ENCODE results near the gene ELAVL1. TPM values are rescaled to one million over a fixed set of nuclear protein-coding genes. Genes with fewer than 3 reads are reported as not detected.

Gene ELAVL1
- total RNA-seq, 6 experiments from 2014 or later: 25.3 to 33.6 (median 30.3) TPM

DNA sequence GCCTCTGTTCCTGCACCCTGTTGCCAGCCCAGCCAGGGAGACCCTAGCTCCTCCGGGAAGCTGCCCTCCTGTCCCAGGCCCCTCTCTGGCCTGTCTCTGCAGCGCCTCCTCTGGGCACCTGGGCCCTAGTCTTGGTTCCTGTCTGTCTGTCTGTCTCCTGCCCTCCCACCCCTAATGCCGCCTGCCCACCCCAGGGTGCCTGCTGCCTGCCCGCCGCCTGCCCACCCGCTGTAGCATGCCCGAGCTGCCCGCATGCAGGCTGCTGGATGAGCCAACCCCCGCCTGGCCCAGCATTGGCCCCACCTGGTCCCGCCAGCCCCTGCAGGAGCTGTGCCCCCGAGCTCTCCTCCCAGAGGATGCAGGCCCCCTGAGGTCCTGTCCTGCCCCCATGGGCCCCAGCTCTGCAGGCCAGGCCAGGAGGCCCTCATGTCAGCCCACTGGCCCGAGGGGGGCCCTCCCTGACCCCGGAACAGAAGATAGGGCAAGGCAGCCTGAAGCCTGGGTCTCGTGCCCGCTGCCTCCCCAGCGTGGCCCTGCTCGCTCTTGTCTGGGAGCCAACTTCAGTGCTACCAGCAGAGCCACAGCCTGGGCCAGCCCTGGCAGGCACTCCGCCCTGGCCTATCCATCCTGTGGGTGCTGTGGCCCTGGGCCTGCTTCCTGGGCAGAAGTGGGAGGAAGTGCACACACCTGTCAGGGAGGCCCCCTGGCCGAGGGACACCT lies 96.5 kb downstream of the ELAVL1 start:
- Histone ChIP-seq H3K27ac (no peak overlapping the region), H3K36me3 (peaks cover 0 to 24% (median 8%) of the 10 kb centered on the region in 4 donors), H3K4me1 (peaks cover 0 to 10% (median 0%) of the 10 kb centered on the region in 4 donors), H3K9me3 (no peaks in the 10 kb centered on the region), H3K27me3 (no peaks in the 10 kb centered on the region), H3K4me3 (no peak overlapping the region)
- TF ChIP-seq, protein P1, sequence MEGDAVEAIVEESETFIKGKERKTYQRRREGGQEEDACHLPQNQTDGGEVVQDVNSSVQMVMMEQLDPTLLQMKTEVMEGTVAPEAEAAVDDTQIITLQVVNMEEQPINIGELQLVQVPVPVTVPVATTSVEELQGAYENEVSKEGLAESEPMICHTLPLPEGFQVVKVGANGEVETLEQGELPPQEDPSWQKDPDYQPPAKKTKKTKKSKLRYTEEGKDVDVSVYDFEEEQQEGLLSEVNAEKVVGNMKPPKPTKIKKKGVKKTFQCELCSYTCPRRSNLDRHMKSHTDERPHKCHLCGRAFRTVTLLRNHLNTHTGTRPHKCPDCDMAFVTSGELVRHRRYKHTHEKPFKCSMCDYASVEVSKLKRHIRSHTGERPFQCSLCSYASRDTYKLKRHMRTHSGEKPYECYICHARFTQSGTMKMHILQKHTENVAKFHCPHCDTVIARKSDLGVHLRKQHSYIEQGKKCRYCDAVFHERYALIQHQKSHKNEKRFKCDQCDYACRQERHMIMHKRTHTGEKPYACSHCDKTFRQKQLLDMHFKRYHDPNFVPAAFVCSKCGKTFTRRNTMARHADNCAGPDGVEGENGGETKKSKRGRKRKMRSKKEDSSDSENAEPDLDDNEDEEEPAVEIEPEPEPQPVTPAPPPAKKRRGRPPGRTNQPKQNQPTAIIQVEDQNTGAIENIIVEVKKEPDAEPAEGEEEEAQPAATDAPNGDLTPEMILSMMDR (IDR thresholded peaks at IDR 0.05): no peak
- no peak for TF ChIP-seq POLR2A (IDR thresholded peaks at IDR 0.05)
- intact Hi-C loops (cut with DNase I): loop anchor here (5.0 to 10.0 kb wide), 2 partner anchors 54 to 62 kb away; no protein-coding TSS in a partner anchor
- DNase-seq (peak in 2 of 3 donors; percentile 48 to 54), ATAC-seq (no peak)
- no CpG with 5 or more reads among the region's 19 CpGs for WGBS (ENCODE audit: insufficient coverage, low coverage, low lambda C conversion rate, missing lambda C conversion rate)

Other genes with a start within 250 kb of the ELAVL1 start
- gene CLEC4M, start 242.4 kb downstream of the ELAVL1 start, total RNA-seq: 10 to 100 TPM; 12.8 to 64.8 (median 20.8) TPM
- gene EVI5L, start 175.4 kb downstream of the ELAVL1 start, total RNA-seq: 1 to 10 TPM; 3.7 to 6.3 (median 4.9) TPM
- gene PRR36, start 131.3 kb downstream of the ELAVL1 start, total RNA-seq: under 1 TPM in 4 of 6 experiments, not detected in 2; 0.07 to 0.37 (median 0.12) TPM
- 1 to 10 TPM; 1.5 to 9.6 (median 3.5) TPM for gene LRRC8E, start 117.1 kb downstream of the ELAVL1 start, total RNA-seq
- 10 to 100 TPM in 5 of 6 experiments, 1 to 10 TPM in 1; 9.7 to 22.1 (median 15.6) TPM for gene MAP2K7, start 101.8 kb downstream of the ELAVL1 start, total RNA-seq
- 1 to 10 TPM in 3 of 6 experiments, under 1 TPM in 3; 0.42 to 2.9 (median 1.3) TPM for gene TGFBR3L, start 90.8 kb downstream of the ELAVL1 start, total RNA-seq
- 1 to 10 TPM; 3.5 to 7.8 (median 5.2) TPM for gene SNAPC2, start 85.3 kb downstream of the ELAVL1 start, total RNA-seq
- under 1 TPM in 2 of 6 experiments, not detected in 4; 0.18 to 0.49 TPM for gene CTXN1, start 79.5 kb downstream of the ELAVL1 start, total RNA-seq
- gene TIMM44, start 62.0 kb downstream of the ELAVL1 start, total RNA-seq: 10 to 100 TPM; 26.1 to 41.7 (median 36.9) TPM
- under 1 TPM in 1 of 6 experiments, not detected in 5; 0.51 TPM for gene CCL25, start 47.1 kb upstream of the ELAVL1 start, total RNA-seq
- gene FBN3, start 144.0 kb upstream of the ELAVL1 start, total RNA-seq: under 1 TPM in 2 of 6 experiments, not detected in 4; 0.11 to 0.37 TPM
- 10 to 100 TPM; 38.6 to 75.4 (median 58.3) TPM for gene CERS4, start 203.7 kb upstream of the ELAVL1 start, total RNA-seq

All from right lobe of liver (tissue), 6 donors.